ENCODE measurements around the gene HEYL.

- TF ChIP-seq YY1 (IDR thresholded peaks at IDR 0.05; ENCODE audit: insufficient read depth, insufficient read length) (no peak), ZNF274 (IDR thresholded peaks at IDR 0.05; ENCODE audit: low read depth, low read length) (no peak), SUZ12 (IDR thresholded peaks at IDR 0.05; ENCODE audit: extremely low read depth, insufficient read depth, insufficient read length) (no peak)
Measured at GRCh38 chr1:39593386-39593785, 46.1 kb downstream of the HEYL start.
